WTC11 (cell line): Measurements from ENCODE around the gene FN3K.

Experiments used
- CTCF ChIP-seq: fragments of 200-600 bp; IDR thresholded peaks from 2 replicates; pipeline ENCODE4 v1.8.0; 2022; ENCODE audit warnings: antibody characterized with exemption
- MAX ChIP-seq: sonication (generic); formaldehyde crosslinking; IDR thresholded peaks from 2 replicates; pipeline ENCODE4 v1.8.0; 2022; ENCODE audit warnings: mild to moderate bottlenecking, missing genetic modification reagents
- TEAD4 ChIP-seq: sonication (generic); formaldehyde crosslinking; IDR thresholded peaks from 2 replicates; pipeline ENCODE4 v1.8.0; 2022; ENCODE audit warnings: mild to moderate bottlenecking, missing genetic modification reagents
- ZNF416 ChIP-seq: fragments of 250-450 bp; sonication (Bioruptor Pico); IDR thresholded peaks from 2 replicates; pipeline ENCODE4 v1.9.0; 2021; ENCODE audit warnings: mild to moderate bottlenecking, inconsistent platforms

GRCh38 chr17:82702231-82702927 lies 33.0 kb upstream of the FN3K start:
- no peak for TF ChIP-seq MAX (CRISPR knock-in tag)
- TF ChIP-seq CTCF = no peak
- TF ChIP-seq ZNF416 (CRISPR knock-in tag) = no peak
- TF ChIP-seq TEAD4 (CRISPR knock-in tag) = no peak
